K562 (cell line): ENCODE data around the gene SOX6. TPM values are rescaled to one million over a fixed set of nuclear protein-coding genes. Genes with fewer than 3 reads are reported as not detected.

ENCODE experiments used
- GABPA ChIP-seq: fragments of 200-800 bp; sonication (Bioruptor generic); conservative IDR thresholded peaks from 2 replicates; pipeline ENCODE4 v1.6.1; 2016; ENCODE audit warnings: low read depth, missing genetic modification characterization, missing compliant biosample characterization
- L3MBTL2 ChIP-seq: fragments of 450-650 bp; IDR thresholded peaks from 2 replicates; pipeline ENCODE4 v1.6.1; 2016; ENCODE audit warnings: mild to moderate bottlenecking, moderate library complexity
- POLR2A ChIP-seq: fragments of 450-650 bp; conservative IDR thresholded peaks from 2 replicates; pipeline ENCODE4 v1.6.1; 2016
- TGIF2 ChIP-seq: sonication (generic); formaldehyde crosslinking; IDR thresholded peaks from 2 replicates; pipeline ENCODE4 v1.8.1; 2022; ENCODE audit warnings: mild to moderate bottlenecking, missing genetic modification reagents, moderate library complexity
- polyA plus RNA-seq, 8 experiments: library from polyadenylated mRNA; depleted of rRNA in 4 of 8; stranded (reverse) in 5 of 8; unstranded in 3 of 8; fragments of >200 nt; fragmentation: Nextera tagmentation in 2 of 8; fragmentation: Illumina TruSeq in 1 of 8; extraction: Ambion mirVana in 2 of 8; extraction: Trizol in 1 of 8; gene quantifications; 2 replicates each; pipeline versions ENCODE4 v1.2.1 to v1.2.3, GENCODE V29; 2011 to 2014; ENCODE audit warnings: inconsistent platforms in 1 of 8, missing spikeins in 1 of 8
- total RNA-seq, 7 experiments: library from RNA; depleted of rRNA in 6 of 7; stranded (reverse); fragments of >200 nt in 6 of 7; fragmentation: Illumina TruSeq in 2 of 7; extraction: Trizol in 2 of 7; gene quantifications; 2 replicates each; pipeline versions ENCODE4 v1.2.1 to v1.2.3, GENCODE V29; 2011 to 2021; ENCODE audit warnings: low replicate concordance in 1 of 7
- TF ChIP-seq, protein P1 (sequence below): fragments of 250-450 bp; sonication (Bioruptor Pico); IDR thresholded peaks from 2 replicates; pipeline ENCODE4 v1.8.0; 2021; ENCODE audit warnings: moderate library complexity, mild to moderate bottlenecking, inconsistent platforms
- TF ChIP-seq, protein P2 (sequence below), 2 experiments: fragments of 450-650 bp; IDR thresholded peaks; 2 replicates each; pipeline ENCODE4 v1.6.1; 2018; ENCODE audit warnings: mild to moderate bottlenecking in 2 of 2, low read depth in 1 of 2; ENCODE audit not compliant: partially characterized antibody in 2 of 2
- TF ChIP-seq, protein P3 (sequence below): sonication (generic); formaldehyde crosslinking; IDR thresholded peaks from 2 replicates; pipeline ENCODE4 v1.4.0; 2020; ENCODE audit warnings: mild to moderate bottlenecking, missing genetic modification reagents
- TF ChIP-seq, protein P4 (sequence below): fragments of 450-650 bp; IDR thresholded peaks from 2 replicates; pipeline ENCODE4 v1.6.1; 2018; ENCODE audit not compliant: partially characterized antibody

SOX6 gene
- total and polyA plus RNA-seq, 9 of the 15 experiments (the other 6 are each of a cell fraction or from before 2014, with no cell fraction given) = 0.89 to 8.7 (median 5.7) TPM

DNA sequence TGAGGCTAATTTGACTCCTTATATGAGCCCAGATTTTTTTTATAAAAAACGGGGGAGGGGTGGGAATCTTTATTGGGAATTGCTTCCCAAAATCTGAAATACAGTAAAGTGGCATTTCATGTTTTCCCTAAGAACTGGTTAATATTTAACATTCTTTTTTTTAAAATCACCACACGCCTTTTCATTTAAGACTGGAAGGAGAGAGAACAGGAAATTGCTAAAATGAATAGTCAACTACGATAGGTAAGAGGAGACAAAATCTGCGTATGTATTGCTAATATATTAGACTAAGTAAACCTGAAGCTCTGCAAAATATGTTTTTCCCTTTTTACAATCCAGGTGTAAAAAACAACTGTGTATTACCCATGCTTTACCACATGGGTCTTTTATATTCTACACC lies 57.0 kb downstream of the SOX6 start (continued):
- TF ChIP-seq, protein P1, sequence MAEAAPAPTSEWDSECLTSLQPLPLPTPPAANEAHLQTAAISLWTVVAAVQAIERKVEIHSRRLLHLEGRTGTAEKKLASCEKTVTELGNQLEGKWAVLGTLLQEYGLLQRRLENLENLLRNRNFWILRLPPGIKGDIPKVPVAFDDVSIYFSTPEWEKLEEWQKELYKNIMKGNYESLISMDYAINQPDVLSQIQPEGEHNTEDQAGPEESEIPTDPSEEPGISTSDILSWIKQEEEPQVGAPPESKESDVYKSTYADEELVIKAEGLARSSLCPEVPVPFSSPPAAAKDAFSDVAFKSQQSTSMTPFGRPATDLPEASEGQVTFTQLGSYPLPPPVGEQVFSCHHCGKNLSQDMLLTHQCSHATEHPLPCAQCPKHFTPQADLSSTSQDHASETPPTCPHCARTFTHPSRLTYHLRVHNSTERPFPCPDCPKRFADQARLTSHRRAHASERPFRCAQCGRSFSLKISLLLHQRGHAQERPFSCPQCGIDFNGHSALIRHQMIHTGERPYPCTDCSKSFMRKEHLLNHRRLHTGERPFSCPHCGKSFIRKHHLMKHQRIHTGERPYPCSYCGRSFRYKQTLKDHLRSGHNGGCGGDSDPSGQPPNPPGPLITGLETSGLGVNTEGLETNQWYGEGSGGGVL = no peak
- TF ChIP-seq GABPA (tag) = no peak
- TF ChIP-seq, protein P2, sequence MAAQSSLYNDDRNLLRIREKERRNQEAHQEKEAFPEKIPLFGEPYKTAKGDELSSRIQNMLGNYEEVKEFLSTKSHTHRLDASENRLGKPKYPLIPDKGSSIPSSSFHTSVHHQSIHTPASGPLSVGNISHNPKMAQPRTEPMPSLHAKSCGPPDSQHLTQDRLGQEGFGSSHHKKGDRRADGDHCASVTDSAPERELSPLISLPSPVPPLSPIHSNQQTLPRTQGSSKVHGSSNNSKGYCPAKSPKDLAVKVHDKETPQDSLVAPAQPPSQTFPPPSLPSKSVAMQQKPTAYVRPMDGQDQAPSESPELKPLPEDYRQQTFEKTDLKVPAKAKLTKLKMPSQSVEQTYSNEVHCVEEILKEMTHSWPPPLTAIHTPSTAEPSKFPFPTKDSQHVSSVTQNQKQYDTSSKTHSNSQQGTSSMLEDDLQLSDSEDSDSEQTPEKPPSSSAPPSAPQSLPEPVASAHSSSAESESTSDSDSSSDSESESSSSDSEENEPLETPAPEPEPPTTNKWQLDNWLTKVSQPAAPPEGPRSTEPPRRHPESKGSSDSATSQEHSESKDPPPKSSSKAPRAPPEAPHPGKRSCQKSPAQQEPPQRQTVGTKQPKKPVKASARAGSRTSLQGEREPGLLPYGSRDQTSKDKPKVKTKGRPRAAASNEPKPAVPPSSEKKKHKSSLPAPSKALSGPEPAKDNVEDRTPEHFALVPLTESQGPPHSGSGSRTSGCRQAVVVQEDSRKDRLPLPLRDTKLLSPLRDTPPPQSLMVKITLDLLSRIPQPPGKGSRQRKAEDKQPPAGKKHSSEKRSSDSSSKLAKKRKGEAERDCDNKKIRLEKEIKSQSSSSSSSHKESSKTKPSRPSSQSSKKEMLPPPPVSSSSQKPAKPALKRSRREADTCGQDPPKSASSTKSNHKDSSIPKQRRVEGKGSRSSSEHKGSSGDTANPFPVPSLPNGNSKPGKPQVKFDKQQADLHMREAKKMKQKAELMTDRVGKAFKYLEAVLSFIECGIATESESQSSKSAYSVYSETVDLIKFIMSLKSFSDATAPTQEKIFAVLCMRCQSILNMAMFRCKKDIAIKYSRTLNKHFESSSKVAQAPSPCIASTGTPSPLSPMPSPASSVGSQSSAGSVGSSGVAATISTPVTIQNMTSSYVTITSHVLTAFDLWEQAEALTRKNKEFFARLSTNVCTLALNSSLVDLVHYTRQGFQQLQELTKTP (IDR thresholded peaks at IDR 0.05; ENCODE audit: low read depth in 1 of 2, partially characterized antibody in 2 of 2) = no peak
- TF ChIP-seq, protein P3, sequence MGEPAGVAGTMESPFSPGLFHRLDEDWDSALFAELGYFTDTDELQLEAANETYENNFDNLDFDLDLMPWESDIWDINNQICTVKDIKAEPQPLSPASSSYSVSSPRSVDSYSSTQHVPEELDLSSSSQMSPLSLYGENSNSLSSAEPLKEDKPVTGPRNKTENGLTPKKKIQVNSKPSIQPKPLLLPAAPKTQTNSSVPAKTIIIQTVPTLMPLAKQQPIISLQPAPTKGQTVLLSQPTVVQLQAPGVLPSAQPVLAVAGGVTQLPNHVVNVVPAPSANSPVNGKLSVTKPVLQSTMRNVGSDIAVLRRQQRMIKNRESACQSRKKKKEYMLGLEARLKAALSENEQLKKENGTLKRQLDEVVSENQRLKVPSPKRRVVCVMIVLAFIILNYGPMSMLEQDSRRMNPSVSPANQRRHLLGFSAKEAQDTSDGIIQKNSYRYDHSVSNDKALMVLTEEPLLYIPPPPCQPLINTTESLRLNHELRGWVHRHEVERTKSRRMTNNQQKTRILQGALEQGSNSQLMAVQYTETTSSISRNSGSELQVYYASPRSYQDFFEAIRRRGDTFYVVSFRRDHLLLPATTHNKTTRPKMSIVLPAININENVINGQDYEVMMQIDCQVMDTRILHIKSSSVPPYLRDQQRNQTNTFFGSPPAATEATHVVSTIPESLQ (CRISPR knock-in tag) = no peak
- no peak for TF ChIP-seq POLR2A
- TF ChIP-seq, protein P4, sequence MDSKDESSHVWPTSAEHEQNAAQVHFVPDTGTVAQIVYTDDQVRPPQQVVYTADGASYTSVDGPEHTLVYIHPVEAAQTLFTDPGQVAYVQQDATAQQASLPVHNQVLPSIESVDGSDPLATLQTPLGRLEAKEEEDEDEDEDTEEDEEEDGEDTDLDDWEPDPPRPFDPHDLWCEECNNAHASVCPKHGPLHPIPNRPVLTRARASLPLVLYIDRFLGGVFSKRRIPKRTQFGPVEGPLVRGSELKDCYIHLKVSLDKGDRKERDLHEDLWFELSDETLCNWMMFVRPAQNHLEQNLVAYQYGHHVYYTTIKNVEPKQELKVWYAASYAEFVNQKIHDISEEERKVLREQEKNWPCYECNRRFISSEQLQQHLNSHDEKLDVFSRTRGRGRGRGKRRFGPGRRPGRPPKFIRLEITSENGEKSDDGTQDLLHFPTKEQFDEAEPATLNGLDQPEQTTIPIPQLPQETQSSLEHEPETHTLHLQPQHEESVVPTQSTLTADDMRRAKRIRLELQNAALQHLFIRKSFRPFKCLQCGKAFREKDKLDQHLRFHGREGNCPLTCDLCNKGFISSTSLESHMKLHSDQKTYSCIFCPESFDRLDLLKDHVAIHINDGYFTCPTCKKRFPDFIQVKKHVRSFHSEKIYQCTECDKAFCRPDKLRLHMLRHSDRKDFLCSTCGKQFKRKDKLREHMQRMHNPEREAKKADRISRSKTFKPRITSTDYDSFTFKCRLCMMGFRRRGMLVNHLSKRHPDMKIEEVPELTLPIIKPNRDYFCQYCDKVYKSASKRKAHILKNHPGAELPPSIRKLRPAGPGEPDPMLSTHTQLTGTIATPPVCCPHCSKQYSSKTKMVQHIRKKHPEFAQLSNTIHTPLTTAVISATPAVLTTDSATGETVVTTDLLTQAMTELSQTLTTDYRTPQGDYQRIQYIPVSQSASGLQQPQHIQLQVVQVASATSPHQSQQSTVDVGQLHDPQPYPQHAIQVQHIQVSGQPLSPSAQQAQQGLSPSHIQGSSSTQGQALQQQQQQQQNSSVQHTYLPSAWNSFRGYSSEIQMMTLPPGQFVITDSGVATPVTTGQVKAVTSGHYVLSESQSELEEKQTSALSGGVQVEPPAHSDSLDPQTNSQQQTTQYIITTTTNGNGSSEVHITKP = no peak
- no peak for TF ChIP-seq L3MBTL2
- TF ChIP-seq TGIF2 (CRISPR knock-in tag) = no peak
